ENCODE measurements around the gene SPATA1. TPM values are rescaled to one million over a fixed set of nuclear protein-coding genes. Genes with fewer than 3 reads are reported as not detected.

SPATA1 gene, protein sequence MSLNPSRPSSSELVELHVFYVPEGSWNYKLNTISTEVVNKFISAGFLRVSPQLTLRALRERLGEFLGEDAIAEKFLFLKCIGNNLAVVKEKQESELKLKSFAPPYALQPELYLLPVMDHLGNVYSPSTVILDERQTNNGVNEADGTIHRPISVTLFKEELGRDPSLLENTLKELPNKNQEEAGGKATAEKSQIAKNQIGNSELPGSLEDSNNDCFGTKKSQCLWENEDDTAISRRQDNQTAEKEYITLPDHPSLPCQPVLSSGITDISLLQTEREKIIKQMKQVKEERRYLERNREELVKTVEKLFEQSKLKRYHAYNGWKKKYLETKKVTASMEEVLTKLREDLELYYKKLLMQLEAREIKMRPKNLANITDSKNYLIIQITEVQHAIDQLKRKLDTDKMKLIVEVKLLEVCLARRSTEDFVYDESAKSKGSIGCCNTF
- 1.0 and 1.7 TPM in 2 replicates for total RNA-seq
- 0.54 and 0.96 TPM in 2 replicates for polyA plus RNA-seq
- polyA plus RNA-seq (2012): 0.66 and 0.98 TPM in 2 replicates
- polyA minus RNA-seq (ENCODE audit: low replicate concordance): not detected in 2 replicates

DNA sequence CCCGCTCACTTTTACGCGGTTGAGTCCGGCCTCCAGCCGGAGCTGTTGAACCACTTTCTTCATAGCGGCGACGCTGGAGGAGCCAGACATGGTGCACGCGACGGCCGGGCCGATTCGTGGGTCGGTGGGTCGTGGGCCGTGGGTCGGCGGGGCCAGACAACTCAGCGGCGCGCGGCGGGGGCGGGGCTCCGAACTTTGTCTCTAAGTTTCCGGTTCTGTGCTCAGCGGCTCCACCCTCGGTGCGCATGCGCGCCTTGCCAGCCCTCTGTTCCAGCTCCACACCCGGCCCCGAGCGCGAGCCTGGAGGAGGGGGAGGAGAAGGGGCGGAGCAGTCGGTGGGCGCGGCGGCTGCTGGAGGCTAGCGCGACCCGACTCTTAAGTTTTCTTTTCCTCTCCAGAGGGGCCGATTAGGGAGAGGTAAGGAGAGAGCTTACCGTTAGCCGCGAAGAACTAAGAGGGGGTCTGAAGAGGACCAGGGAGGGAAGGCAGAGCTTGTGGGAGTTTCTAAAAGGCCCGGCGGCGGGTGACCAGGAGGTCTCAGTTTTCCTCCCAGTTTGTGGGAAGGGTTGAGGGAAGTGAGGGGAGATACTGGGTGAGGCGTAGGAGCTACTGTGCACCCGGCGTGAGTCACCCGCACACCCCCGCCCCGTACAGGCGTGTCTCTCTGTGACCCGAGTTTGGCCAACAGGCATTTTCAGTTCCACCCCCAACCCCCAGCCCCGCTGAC lies at the start of gene SPATA1, which contains the start of gene GNG5:
Gene SPATA1 (plus strand): TSS at position 385 of the 727 bp plus-strand sequence. CDS start 9,974 bp downstream, outside the sequence.
Gene GNG5 (minus strand): TSS at position 580 of the 727 bp plus-strand sequence. CDS start 490 bp downstream, at position 90.
- Histone ChIP-seq H3K27me3 (ENCODE audit: control insufficient read depth, insufficient read depth, low read length) (no peaks in the 10 kb centered on the region), H3K79me2 (ENCODE audit: control insufficient read depth, insufficient read depth, low read length) (peaks cover 45% of the 10 kb centered on the region), H3K9me3 (ENCODE audit: control insufficient read depth, insufficient read depth, low read depth, low read length) (no peaks in the 10 kb centered on the region), H3K4me3 (replicated peaks in 1 of 4; ENCODE audit: control extremely low read depth in 1 of 4, insufficient read depth in 1 of 4, low read depth in 3 of 4, low read length in 4 of 4) (peak within 1 kb of the TSS; percentile 86 to 96 (median 90)), H3K27ac (ENCODE audit: insufficient read depth, low read length) (peak within 1 kb of the TSS; percentile 94), H2AFZ (ENCODE audit: low read length) (peak within 1 kb of the TSS; percentile 68), H3K36me3 (ENCODE audit: control insufficient read depth, insufficient read depth, low read length) (no peaks in the 10 kb centered on the region), H3K4me1 (ENCODE audit: control insufficient read depth, extremely low read depth, insufficient read depth, low read length) (no peaks in the 10 kb centered on the region), H4K20me1 (ENCODE audit: control insufficient read depth, extremely low read depth, insufficient read depth, low read length) (no peaks in the 10 kb centered on the region), H3K9ac (ENCODE audit: insufficient read depth, low read length) (peak within 1 kb of the TSS; percentile 92), H3K4me2 (ENCODE audit: extremely low read depth, insufficient read depth, low read length) (peak within 1 kb of the TSS; percentile 83)
- TF ChIP-seq, protein P1, sequence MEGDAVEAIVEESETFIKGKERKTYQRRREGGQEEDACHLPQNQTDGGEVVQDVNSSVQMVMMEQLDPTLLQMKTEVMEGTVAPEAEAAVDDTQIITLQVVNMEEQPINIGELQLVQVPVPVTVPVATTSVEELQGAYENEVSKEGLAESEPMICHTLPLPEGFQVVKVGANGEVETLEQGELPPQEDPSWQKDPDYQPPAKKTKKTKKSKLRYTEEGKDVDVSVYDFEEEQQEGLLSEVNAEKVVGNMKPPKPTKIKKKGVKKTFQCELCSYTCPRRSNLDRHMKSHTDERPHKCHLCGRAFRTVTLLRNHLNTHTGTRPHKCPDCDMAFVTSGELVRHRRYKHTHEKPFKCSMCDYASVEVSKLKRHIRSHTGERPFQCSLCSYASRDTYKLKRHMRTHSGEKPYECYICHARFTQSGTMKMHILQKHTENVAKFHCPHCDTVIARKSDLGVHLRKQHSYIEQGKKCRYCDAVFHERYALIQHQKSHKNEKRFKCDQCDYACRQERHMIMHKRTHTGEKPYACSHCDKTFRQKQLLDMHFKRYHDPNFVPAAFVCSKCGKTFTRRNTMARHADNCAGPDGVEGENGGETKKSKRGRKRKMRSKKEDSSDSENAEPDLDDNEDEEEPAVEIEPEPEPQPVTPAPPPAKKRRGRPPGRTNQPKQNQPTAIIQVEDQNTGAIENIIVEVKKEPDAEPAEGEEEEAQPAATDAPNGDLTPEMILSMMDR (conservative IDR thresholded peaks at IDR 0.05 in 1 of 2, IDR thresholded peaks at IDR 0.05 in 1 of 2; ENCODE audit: low read depth in 1 of 2, low read length in 2 of 2): no peak
- TF ChIP-seq EZH2 (IDR thresholded peaks at IDR 0.05; ENCODE audit: low read length, missing control alignments): no peak
- DNase-seq (ENCODE audit: low read depth in 2 of 2): peak; percentile 93 to 97

DNA sequence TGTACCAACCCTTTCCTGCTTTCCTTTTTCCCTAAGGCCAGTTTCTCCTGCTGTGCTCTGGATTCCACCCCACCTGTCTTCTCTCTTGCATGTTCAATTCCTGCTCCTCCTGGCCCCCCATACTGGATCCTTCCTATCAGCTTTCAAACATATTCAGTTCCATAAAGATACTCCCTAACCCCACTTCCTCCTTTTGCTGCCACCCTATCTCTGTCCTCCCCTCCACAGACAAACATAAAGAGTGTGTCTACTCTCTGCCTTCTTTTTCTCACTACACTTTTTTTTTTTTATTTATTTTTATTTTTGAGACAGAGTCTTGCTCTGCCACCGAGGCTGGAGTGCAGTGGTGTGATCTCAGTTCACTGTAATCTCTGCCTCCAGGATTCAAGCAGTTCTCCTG lies 44.1 kb upstream of the SPATA1 start:
- no peaks in the 10 kb centered on the region for H3K79me2 ChIP-seq (ENCODE audit: control insufficient read depth, insufficient read depth, low read length)
- DNase-seq (ENCODE audit: low read depth in 2 of 2): no peak
- no peaks in the 10 kb centered on the region for H3K4me1 ChIP-seq (ENCODE audit: control insufficient read depth, extremely low read depth, insufficient read depth, low read length)
- no peaks in the 10 kb centered on the region for H3K9me3 ChIP-seq (ENCODE audit: control insufficient read depth, insufficient read depth, low read depth, low read length)
- no peak overlapping the region for H3K4me3 ChIP-seq (replicated peaks in 1 of 4; ENCODE audit: control extremely low read depth in 1 of 4, insufficient read depth in 1 of 4, low read depth in 3 of 4, low read length in 4 of 4)
- no peak overlapping the region for H3K27ac ChIP-seq (ENCODE audit: insufficient read depth, low read length)
- no peak overlapping the region for H3K9ac ChIP-seq (ENCODE audit: insufficient read depth, low read length)
- TF ChIP-seq, protein P1 (conservative IDR thresholded peaks at IDR 0.05 in 1 of 2, IDR thresholded peaks at IDR 0.05 in 1 of 2; ENCODE audit: low read depth in 1 of 2, low read length in 2 of 2): no peak
- TF ChIP-seq EZH2 (IDR thresholded peaks at IDR 0.05; ENCODE audit: low read length, missing control alignments): no peak
- peaks cover 7% of the 10 kb centered on the region for H3K27me3 ChIP-seq (ENCODE audit: control insufficient read depth, insufficient read depth, low read length)
- H4K20me1 ChIP-seq (ENCODE audit: control insufficient read depth, extremely low read depth, insufficient read depth, low read length): no peaks in the 10 kb centered on the region
- H2AFZ ChIP-seq (ENCODE audit: low read length): no peak overlapping the region
- no peak overlapping the region for H3K4me2 ChIP-seq (ENCODE audit: extremely low read depth, insufficient read depth, low read length)
- H3K36me3 ChIP-seq (ENCODE audit: control insufficient read depth, insufficient read depth, low read length): no peaks in the 10 kb centered on the region

DNA sequence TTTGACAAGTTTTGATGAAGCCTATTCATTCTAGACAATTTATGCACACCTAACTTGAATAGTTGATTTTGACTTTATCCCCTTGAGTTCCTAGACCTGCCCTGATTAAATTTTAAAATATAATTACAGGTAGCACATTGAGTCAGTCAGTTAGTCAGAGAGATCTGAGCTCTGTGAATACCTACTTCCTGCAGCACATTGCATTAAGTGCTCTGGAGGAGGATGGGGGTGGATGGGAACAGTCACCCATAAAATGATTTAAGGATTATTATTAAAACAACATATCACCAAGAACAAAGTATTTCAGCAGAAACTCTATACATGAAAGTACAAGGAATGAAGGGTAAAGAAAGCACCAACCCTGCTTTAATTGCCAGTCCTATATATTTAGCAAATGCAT lies 38.9 kb upstream of the SPATA1 start:
- no peaks in the 10 kb centered on the region for H3K9me3 ChIP-seq (ENCODE audit: control insufficient read depth, insufficient read depth, low read depth, low read length)
- H3K4me3 ChIP-seq (replicated peaks in 1 of 4; ENCODE audit: control extremely low read depth in 1 of 4, insufficient read depth in 1 of 4, low read depth in 3 of 4, low read length in 4 of 4): no peak overlapping the region
- H3K4me1 ChIP-seq (ENCODE audit: control insufficient read depth, extremely low read depth, insufficient read depth, low read length): no peaks in the 10 kb centered on the region
- H3K27me3 ChIP-seq (ENCODE audit: control insufficient read depth, insufficient read depth, low read length): peaks cover 3% of the 10 kb centered on the region
- DNase-seq (ENCODE audit: low read depth in 2 of 2): no peak
- no peak overlapping the region for H2AFZ ChIP-seq (ENCODE audit: low read length)
- no peak overlapping the region for H3K4me2 ChIP-seq (ENCODE audit: extremely low read depth, insufficient read depth, low read length)
- H3K27ac ChIP-seq (ENCODE audit: insufficient read depth, low read length): no peak overlapping the region
- no peaks in the 10 kb centered on the region for H3K36me3 ChIP-seq (ENCODE audit: control insufficient read depth, insufficient read depth, low read length)
- no peak for TF ChIP-seq EZH2 (IDR thresholded peaks at IDR 0.05; ENCODE audit: low read length, missing control alignments)
- TF ChIP-seq, protein P1 (conservative IDR thresholded peaks at IDR 0.05 in 1 of 2, IDR thresholded peaks at IDR 0.05 in 1 of 2; ENCODE audit: low read depth in 1 of 2, low read length in 2 of 2): no peak
- no peaks in the 10 kb centered on the region for H3K79me2 ChIP-seq (ENCODE audit: control insufficient read depth, insufficient read depth, low read length)
- H3K9ac ChIP-seq (ENCODE audit: insufficient read depth, low read length): no peak overlapping the region
- H4K20me1 ChIP-seq (ENCODE audit: control insufficient read depth, extremely low read depth, insufficient read depth, low read length): no peaks in the 10 kb centered on the region

All from fibroblast of lung (primary cell).